SK-N-SH (cell line): ENCODE measurements around the gene WHRN. TPM values are rescaled to one million over a fixed set of nuclear protein-coding genes. Genes with fewer than 3 reads are reported as not detected.

Experiments
- CTCF ChIA-PET: fragments of 300-600, 350-600 bp; formaldehyde crosslinking; extraction: SDS; loops from one replicate; lab custom pipeline; 2021; lab: Yijun Ruan, JAX
- POLR2A ChIA-PET: fragments of 350-600 bp; sonication (Branson Sonifier 250); formaldehyde crosslinking; extraction: SDS; loops from one replicate; lab custom pipeline; 2020; ENCODE audit warnings: antibody characterized with exemption, inconsistent platforms; lab: Yijun Ruan, JAX
- DNase-seq: peaks from one replicate; pipeline ENCODE4 v3.0.0; 2012
- H2AFZ ChIP-seq: fragments of 200-600 bp; sonication (generic); 2 replicates; pipeline ENCODE4 v1.8.1; 2016; ENCODE audit warnings: antibody characterized with exemption, mild to moderate bottlenecking, low read depth
- H3F3A ChIP-seq: fragments of 200-600 bp; sonication (generic); replicated peaks from 2 replicates; pipeline ENCODE3; 2016; ENCODE audit warnings: antibody characterized with exemption, mild to moderate bottlenecking; ENCODE audit not compliant: insufficient read depth
- H3K27ac ChIP-seq, 2 experiments: fragments of 200-500 bp in 1 of 2; fragments of 200-600 bp in 1 of 2; sonication (Bioruptor generic) in 1 of 2; sonication (generic), shearing (Covaris generic) in 1 of 2; 2 replicates each; pipeline versions ENCODE4 v1.5.1 to v1.6.1; 2014 to 2016; ENCODE audit warnings: low read depth in 2 of 2, inconsistent platforms in 1 of 2, low read length in 1 of 2, mild to moderate bottlenecking in 1 of 2, mixed read lengths in 1 of 2
- H3K27me3 ChIP-seq: fragments of 200-600 bp; sonication (generic), shearing (Covaris generic); 2 replicates; pipeline ENCODE4 v1.6.1; 2016; ENCODE audit warnings: mixed run types; ENCODE audit not compliant: insufficient read depth
- H3K36me3 ChIP-seq, 2 experiments: fragments of 200-500 bp in 1 of 2; fragments of 200-600 bp in 1 of 2; sonication (Bioruptor generic) in 1 of 2; sonication (generic) in 1 of 2; replicated peaks in 1 of 2; 2 replicates each; pipeline versions ENCODE3 to v1.5.1; 2014 to 2016; ENCODE audit warnings: low read length in 1 of 2, mild to moderate bottlenecking in 1 of 2; ENCODE audit not compliant: insufficient read depth in 2 of 2, control insufficient read depth in 1 of 2
- H3K4me1 ChIP-seq, 2 experiments: fragments of 200-500 bp in 1 of 2; fragments of 200-600 bp in 1 of 2; sonication (Bioruptor generic) in 1 of 2; sonication (generic), shearing (Covaris generic) in 1 of 2; 2 replicates each; pipeline versions ENCODE4 v1.5.1 to v1.6.1; 2014 to 2016; ENCODE audit warnings: low read depth in 1 of 2, low read length in 1 of 2, mixed run types in 1 of 2; ENCODE audit not compliant: insufficient read depth in 2 of 2, control insufficient read depth in 1 of 2
- H3K4me2 ChIP-seq: fragments of 200-600 bp; sonication (generic), shearing (Covaris generic); 2 replicates; pipeline ENCODE4 v1.6.1; 2017; ENCODE audit warnings: mixed run types
- H3K4me3 ChIP-seq, 2 experiments: fragments of 200-500 bp in 1 of 2; fragments of 200-600 bp in 1 of 2; sonication (Bioruptor generic) in 1 of 2; sonication (generic), shearing (Covaris generic) in 1 of 2; 2 replicates each; pipeline versions ENCODE4 v1.5.1 to v1.8.1; 2014 to 2016; ENCODE audit warnings: low read depth in 2 of 2, inconsistent platforms in 1 of 2, low read length in 1 of 2, mild to moderate bottlenecking in 1 of 2, mixed read lengths in 1 of 2, moderate library complexity in 1 of 2
- H3K79me2 ChIP-seq: fragments of 200-600 bp; sonication (generic); 2 replicates; pipeline ENCODE4 v1.8.1; 2017; ENCODE audit warnings: mild to moderate bottlenecking; ENCODE audit not compliant: insufficient read depth
- H3K9ac ChIP-seq: fragments of 200-600 bp; sonication (generic); 2 replicates; pipeline ENCODE4 v1.6.1; 2017; ENCODE audit warnings: mixed run types
- H3K9me2 ChIP-seq: fragments of 200-600 bp; sonication (generic); 2 replicates; pipeline ENCODE4 v1.6.1; 2017; ENCODE audit warnings: mixed run types
- H3K9me3 ChIP-seq: fragments of 200-600 bp; sonication (generic); 2 replicates; pipeline ENCODE4 v1.6.1; 2017; ENCODE audit warnings: mixed run types, mild to moderate bottlenecking, moderate library complexity
- H4K20me1 ChIP-seq: fragments of 200-600 bp; sonication (generic); 2 replicates; pipeline ENCODE4 v1.6.1; 2017; ENCODE audit warnings: mild to moderate bottlenecking, mixed run types; ENCODE audit not compliant: insufficient read depth
- ELF1 ChIP-seq: IDR thresholded peaks from 2 replicates; pipeline ENCODE4 v1.4.0; 2012
- FOSL2 ChIP-seq: IDR thresholded peaks from 2 replicates; pipeline ENCODE4 v1.4.0; 2012; ENCODE audit warnings: low read depth, mild to moderate bottlenecking, moderate library complexity, borderline replicate concordance
- FOXM1 ChIP-seq: IDR thresholded peaks from 2 replicates; pipeline ENCODE4 v1.4.0; 2012; ENCODE audit warnings: low read depth, mild to moderate bottlenecking
- JUND ChIP-seq: IDR thresholded peaks from 2 replicates; pipeline ENCODE4 v1.4.0; 2012
- NFIC ChIP-seq: IDR thresholded peaks from 2 replicates; pipeline ENCODE4 v1.4.0; 2012; ENCODE audit warnings: borderline replicate concordance
- POLR2AphosphoS5 ChIP-seq: IDR thresholded peaks from 2 replicates; pipeline ENCODE4 v1.6.1; 2012; ENCODE audit warnings: low read depth, low read length
- RAD21 ChIP-seq: IDR thresholded peaks from 2 replicates; pipeline ENCODE4 v1.6.1; 2012; ENCODE audit warnings: mild to moderate bottlenecking, low read length
- RXRA ChIP-seq: IDR thresholded peaks from 2 replicates; pipeline ENCODE4 v1.4.0; 2012; ENCODE audit warnings: low read depth, mild to moderate bottlenecking, borderline replicate concordance
- YY1 ChIP-seq: IDR thresholded peaks from 2 replicates; pipeline ENCODE4 v1.4.0; 2012; ENCODE audit warnings: low read depth, mild to moderate bottlenecking
- WGBS: methylation state at CpG from one replicate; pipeline ENCODE4 v1.1.6; 2017; ENCODE audit warnings: low lambda C conversion rate; 5-methylcytosine and 5-hydroxymethylcytosine counted together
- polyA plus RNA-seq, 3 experiments: library from polyadenylated mRNA; depleted of rRNA; stranded (reverse); fragments of >200 nt; gene quantifications; 2 replicates each; pipeline ENCODE4 v1.2.3, GENCODE V29; 2012
- TF ChIP-seq, protein P1 (sequence below): fragments of 150-350 bp; IDR thresholded peaks from 2 replicates; pipeline ENCODE4 v1.6.1; 2016; ENCODE audit warnings: mild to moderate bottlenecking, low read depth, low read length
- TF ChIP-seq, protein P2 (sequence below): IDR thresholded peaks from 2 replicates; pipeline ENCODE4 v1.4.0; 2012; ENCODE audit warnings: low read depth, borderline replicate concordance
- TF ChIP-seq, protein P3 (sequence below): fragments of 150-350 bp; IDR thresholded peaks from 2 replicates; pipeline ENCODE4 v1.6.1; 2017; ENCODE audit warnings: antibody characterized with exemption, low read length, low read depth, borderline replicate concordance
- TF ChIP-seq, protein P4 (sequence below): IDR thresholded peaks from 2 replicates; pipeline ENCODE4 v1.4.0; 2012; ENCODE audit warnings: low read depth
- TF ChIP-seq, protein P5 (sequence below): IDR thresholded peaks from 2 replicates; pipeline ENCODE4 v1.4.0; 2012; ENCODE audit warnings: low read depth, borderline replicate concordance

The WHRN gene
- polyA plus RNA-seq, 1 of the 3 experiments (the other 2 are of a cell fraction) = 4.6 TPM

DNA sequence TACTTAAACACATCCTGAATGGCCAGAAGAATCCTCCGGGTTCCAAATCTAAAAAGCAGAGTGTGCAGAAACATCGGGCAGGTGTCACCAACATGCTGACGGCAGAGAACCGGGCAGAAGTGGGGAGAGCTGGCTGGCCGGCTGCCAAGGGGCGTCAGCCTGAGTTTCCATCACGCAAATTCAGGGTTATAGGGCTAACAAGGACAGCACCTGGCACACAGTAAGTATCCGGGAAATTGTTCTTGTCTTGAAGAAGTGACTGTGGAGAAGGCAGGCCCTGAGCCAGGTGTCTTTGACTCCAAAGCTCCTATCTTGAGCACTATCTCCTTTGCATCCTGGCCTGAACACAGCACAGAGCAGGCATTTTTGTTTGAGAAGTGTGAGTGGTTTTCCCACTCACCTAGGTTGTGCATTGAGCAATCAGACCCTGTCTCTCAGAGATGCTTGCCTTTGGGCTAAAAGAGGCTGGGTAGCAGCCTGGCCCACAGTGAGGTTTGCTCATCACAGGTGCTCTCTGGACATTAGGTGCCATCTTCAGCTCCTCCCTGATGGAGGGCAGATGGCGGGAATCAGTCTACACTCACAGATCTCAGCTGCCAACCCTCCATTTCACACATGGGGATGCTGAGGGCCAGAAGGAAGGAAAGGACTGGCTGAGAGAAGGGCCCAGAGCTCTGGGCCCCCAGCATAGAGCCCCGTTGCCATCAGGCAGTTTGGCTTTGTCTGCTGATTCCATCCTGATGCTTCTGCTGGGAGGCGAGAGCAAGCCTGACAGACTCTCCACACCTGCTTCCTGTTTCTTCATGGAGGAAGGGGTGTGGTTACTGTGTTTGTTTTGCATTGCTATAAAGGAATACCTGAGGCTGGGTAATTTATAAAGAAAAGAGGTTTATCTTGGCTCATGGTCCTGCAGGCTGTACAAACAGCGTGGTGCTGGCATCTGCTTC lies 52.8 kb downstream of the WHRN start:
- H3K27me3 ChIP-seq = no peaks in the 10 kb centered on the region; the same call in 1 of the 2 replicates
- H3K79me2 ChIP-seq = no peaks in the 10 kb centered on the region
- no peaks in the 10 kb centered on the region for H4K20me1 ChIP-seq
- no peak overlapping the region for H2AFZ ChIP-seq
- no peaks in the 10 kb centered on the region for H3F3A ChIP-seq
- no peaks in the 10 kb centered on the region for H3K4me1 ChIP-seq
- no peak overlapping the region for H3K27ac ChIP-seq
- DNase-seq = no peak
- no peaks in the 10 kb centered on the region for H3K36me3 ChIP-seq
- CTCF ChIA-PET = interaction anchor here (0.6 to 2.6 kb wide), 3 partner anchors 17 to 290 kb away, joined by 3 to 10 read pairs (median 4); no protein-coding TSS in a partner anchor
- no peak overlapping the region for H3K4me3 ChIP-seq
- no peaks in the 10 kb centered on the region for H3K9me3 ChIP-seq
- 55% methylated on average over 12 of the region's 12 CpGs for WGBS
- no peak overlapping the region for H3K4me2 ChIP-seq
- POLR2A ChIA-PET = no interaction called here
- TF ChIP-seq NFIC (no peak), ELF1 (no peak), POLR2AphosphoS5 (no peak), YY1 (no peak), JUND (no peak), FOXM1 (no peak), RXRA (no peak), FOSL2 (no peak), RAD21 (no peak)
- TF ChIP-seq, protein P1, sequence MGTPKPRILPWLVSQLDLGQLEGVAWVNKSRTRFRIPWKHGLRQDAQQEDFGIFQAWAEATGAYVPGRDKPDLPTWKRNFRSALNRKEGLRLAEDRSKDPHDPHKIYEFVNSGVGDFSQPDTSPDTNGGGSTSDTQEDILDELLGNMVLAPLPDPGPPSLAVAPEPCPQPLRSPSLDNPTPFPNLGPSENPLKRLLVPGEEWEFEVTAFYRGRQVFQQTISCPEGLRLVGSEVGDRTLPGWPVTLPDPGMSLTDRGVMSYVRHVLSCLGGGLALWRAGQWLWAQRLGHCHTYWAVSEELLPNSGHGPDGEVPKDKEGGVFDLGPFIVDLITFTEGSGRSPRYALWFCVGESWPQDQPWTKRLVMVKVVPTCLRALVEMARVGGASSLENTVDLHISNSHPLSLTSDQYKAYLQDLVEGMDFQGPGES = no peak
- TF ChIP-seq, protein P2, sequence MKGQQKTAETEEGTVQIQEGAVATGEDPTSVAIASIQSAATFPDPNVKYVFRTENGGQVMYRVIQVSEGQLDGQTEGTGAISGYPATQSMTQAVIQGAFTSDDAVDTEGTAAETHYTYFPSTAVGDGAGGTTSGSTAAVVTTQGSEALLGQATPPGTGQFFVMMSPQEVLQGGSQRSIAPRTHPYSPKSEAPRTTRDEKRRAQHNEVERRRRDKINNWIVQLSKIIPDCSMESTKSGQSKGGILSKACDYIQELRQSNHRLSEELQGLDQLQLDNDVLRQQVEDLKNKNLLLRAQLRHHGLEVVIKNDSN = no peak
- TF ChIP-seq, protein P3, sequence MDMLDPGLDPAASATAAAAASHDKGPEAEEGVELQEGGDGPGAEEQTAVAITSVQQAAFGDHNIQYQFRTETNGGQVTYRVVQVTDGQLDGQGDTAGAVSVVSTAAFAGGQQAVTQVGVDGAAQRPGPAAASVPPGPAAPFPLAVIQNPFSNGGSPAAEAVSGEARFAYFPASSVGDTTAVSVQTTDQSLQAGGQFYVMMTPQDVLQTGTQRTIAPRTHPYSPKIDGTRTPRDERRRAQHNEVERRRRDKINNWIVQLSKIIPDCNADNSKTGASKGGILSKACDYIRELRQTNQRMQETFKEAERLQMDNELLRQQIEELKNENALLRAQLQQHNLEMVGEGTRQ = no peak
- TF ChIP-seq, protein P4, sequence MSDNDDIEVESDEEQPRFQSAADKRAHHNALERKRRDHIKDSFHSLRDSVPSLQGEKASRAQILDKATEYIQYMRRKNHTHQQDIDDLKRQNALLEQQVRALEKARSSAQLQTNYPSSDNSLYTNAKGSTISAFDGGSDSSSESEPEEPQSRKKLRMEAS = no peak
- TF ChIP-seq, protein P5, sequence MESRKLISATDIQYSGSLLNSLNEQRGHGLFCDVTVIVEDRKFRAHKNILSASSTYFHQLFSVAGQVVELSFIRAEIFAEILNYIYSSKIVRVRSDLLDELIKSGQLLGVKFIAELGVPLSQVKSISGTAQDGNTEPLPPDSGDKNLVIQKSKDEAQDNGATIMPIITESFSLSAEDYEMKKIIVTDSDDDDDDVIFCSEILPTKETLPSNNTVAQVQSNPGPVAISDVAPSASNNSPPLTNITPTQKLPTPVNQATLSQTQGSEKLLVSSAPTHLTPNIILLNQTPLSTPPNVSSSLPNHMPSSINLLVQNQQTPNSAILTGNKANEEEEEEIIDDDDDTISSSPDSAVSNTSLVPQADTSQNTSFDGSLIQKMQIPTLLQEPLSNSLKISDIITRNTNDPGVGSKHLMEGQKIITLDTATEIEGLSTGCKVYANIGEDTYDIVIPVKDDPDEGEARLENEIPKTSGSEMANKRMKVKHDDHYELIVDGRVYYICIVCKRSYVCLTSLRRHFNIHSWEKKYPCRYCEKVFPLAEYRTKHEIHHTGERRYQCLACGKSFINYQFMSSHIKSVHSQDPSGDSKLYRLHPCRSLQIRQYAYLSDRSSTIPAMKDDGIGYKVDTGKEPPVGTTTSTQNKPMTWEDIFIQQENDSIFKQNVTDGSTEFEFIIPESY = no peak
- no peak overlapping the region for H3K9ac ChIP-seq
- H3K9me2 ChIP-seq = no peaks in the 10 kb centered on the region
